Neural cell (in vitro differentiated cells): ENCODE results near the gene SMIM11. TPM values are rescaled to one million over a fixed set of nuclear protein-coding genes. Genes with fewer than 3 reads are reported as not detected.

Experiments
- H2AFZ ChIP-seq: fragments of 200-600, 300-800 bp; sonication (generic), shearing (Covaris generic); 2 replicates; pipeline ENCODE4 v1.6.0; 2014; ENCODE audit warnings: low read depth, mild to moderate bottlenecking, antibody characterized with exemption, low read length, moderate library complexity
- H3F3A ChIP-seq: fragments of 200-600 bp; shearing (Covaris generic); 2 replicates; pipeline ENCODE4 v1.6.1; 2016; ENCODE audit warnings: mild to moderate bottlenecking, moderate library complexity, mixed read lengths, antibody characterized with exemption, low read length; ENCODE audit not compliant: insufficient read depth, poor library complexity, severe bottlenecking
- H3K27ac ChIP-seq: fragments of 200-600, 300-800 bp; sonication (generic), shearing (Covaris generic); 2 replicates; pipeline ENCODE4 v1.5.1; 2014; ENCODE audit warnings: mild to moderate bottlenecking, low read length, moderate library complexity
- H3K27me3 ChIP-seq: fragments of 300-800, 200-600 bp; sonication (generic), shearing (Covaris generic); 2 replicates; pipeline ENCODE4 v1.6.0; 2014; ENCODE audit warnings: mild to moderate bottlenecking, low read depth, low read length, moderate library complexity; ENCODE audit not compliant: insufficient read depth
- H3K36me3 ChIP-seq: fragments of 300-800, 200-600 bp; sonication (generic), shearing (Covaris generic); 2 replicates; pipeline ENCODE4 v1.5.1; 2014; ENCODE audit warnings: mild to moderate bottlenecking, antibody characterized with exemption, low read length, moderate library complexity; ENCODE audit not compliant: insufficient read depth
- H3K4me2 ChIP-seq: fragments of 300-800, 200-600 bp; sonication (generic), shearing (Covaris generic); 2 replicates; pipeline ENCODE4 v1.6.0; 2014; ENCODE audit warnings: mild to moderate bottlenecking, low read length
- H3K4me3 ChIP-seq: fragments of 300-800, 200-600 bp; sonication (generic), shearing (Covaris generic); 2 replicates; pipeline ENCODE4 v1.5.1; 2014; ENCODE audit warnings: mild to moderate bottlenecking, low read length, moderate library complexity
- H3K79me2 ChIP-seq: fragments of 200-600 bp; shearing (Covaris generic); replicated peaks from 2 replicates; pipeline ENCODE4 v1.6.0; 2014; ENCODE audit warnings: mild to moderate bottlenecking, low read length, moderate library complexity; ENCODE audit not compliant: insufficient read depth
- H3K9ac ChIP-seq: fragments of 300-800, 200-600 bp; sonication (generic), shearing (Covaris generic); 2 replicates; pipeline ENCODE4 v1.6.1; 2016; ENCODE audit warnings: mild to moderate bottlenecking, low read length, mixed read lengths
- H3K9me2 ChIP-seq: fragments of 200-600 bp; shearing (Covaris generic); 2 replicates; pipeline ENCODE4 v1.6.1; 2016; ENCODE audit warnings: mild to moderate bottlenecking, low read length, mixed read lengths; ENCODE audit not compliant: insufficient read depth
- H3K9me3 ChIP-seq: fragments of 200-600, 300-800 bp; sonication (generic), shearing (Covaris generic); 2 replicates; pipeline ENCODE4 v1.6.1; 2016; ENCODE audit warnings: mild to moderate bottlenecking, mixed run types, low read length, moderate library complexity, mixed read lengths
- H4K20me1 ChIP-seq: fragments of 200-600 bp; shearing (Covaris generic); 2 replicates; pipeline ENCODE4 v1.6.1; 2016; ENCODE audit warnings: mild to moderate bottlenecking, mixed run types; ENCODE audit not compliant: insufficient read depth
- CTCF ChIP-seq: fragments of 450-650 bp; IDR thresholded peaks from 2 replicates; pipeline ENCODE4 v1.5.1; 2014; ENCODE audit warnings: antibody characterized with exemption, mild to moderate bottlenecking, moderate library complexity; ENCODE audit not compliant: poor library complexity, severe bottlenecking
- EP300 ChIP-seq: fragments of 450-650 bp; conservative IDR thresholded peaks from 2 replicates; pipeline ENCODE4 v1.6.1; 2014; ENCODE audit warnings: antibody characterized with exemption, mild to moderate bottlenecking, moderate library complexity; ENCODE audit not compliant: poor library complexity, severe bottlenecking
- EZH2 ChIP-seq: fragments of 200-600, 300-800 bp; shearing (Covaris generic), sonication (generic); IDR thresholded peaks from 2 replicates; pipeline ENCODE4 v1.6.1; 2014; ENCODE audit warnings: antibody characterized with exemption, low read length, borderline replicate concordance, mild to moderate bottlenecking; ENCODE audit not compliant: insufficient read depth, poor library complexity, severe bottlenecking
- POLR2AphosphoS5 ChIP-seq: IDR thresholded peaks from 2 replicates; pipeline ENCODE4 v1.6.1; 2012
- RAD21 ChIP-seq: fragments of 450-650 bp; conservative IDR thresholded peaks from 2 replicates; pipeline ENCODE4 v1.6.1; 2014; ENCODE audit warnings: antibody characterized with exemption, mild to moderate bottlenecking, moderate library complexity
- REST ChIP-seq: IDR thresholded peaks from 2 replicates; pipeline ENCODE4 v1.6.1; 2012; ENCODE audit warnings: borderline replicate concordance
- SMC3 ChIP-seq: fragments of 450-650 bp; conservative IDR thresholded peaks from 2 replicates; pipeline ENCODE4 v1.6.1; 2014; ENCODE audit warnings: antibody characterized with exemption, mild to moderate bottlenecking, moderate library complexity; ENCODE audit not compliant: poor library complexity
- TAF1 ChIP-seq: IDR thresholded peaks from 2 replicates; pipeline ENCODE4 v1.6.1; 2012; ENCODE audit warnings: low read depth
- polyA plus RNA-seq: library from polyadenylated mRNA; depleted of rRNA; stranded (reverse); fragments of >200 nt; gene quantifications from 2 replicates; pipeline ENCODE4 v1.2.3, GENCODE V29; 2014

The SMIM11 gene
- polyA plus RNA-seq, 1 donor from 2014 or later, result 100 TPM

- H3K4me3 ChIP-seq, result no peak overlapping the region
- H4K20me1 ChIP-seq, result no peaks in the 10 kb centered on the region
- H3K9me3 ChIP-seq, result no peaks in the 10 kb centered on the region
- H2AFZ ChIP-seq, result no peak overlapping the region
- H3K27me3 ChIP-seq, result no peaks in the 10 kb centered on the region
- no peak overlapping the region for H3K4me2 ChIP-seq
- no peak overlapping the region for H3K27ac ChIP-seq
- no peaks in the 10 kb centered on the region for H3K79me2 ChIP-seq
- no peaks in the 10 kb centered on the region for H3F3A ChIP-seq
- TF ChIP-seq REST (no peak), POLR2AphosphoS5 (no peak), EP300 (no peak), CTCF (no peak), SMC3 (no peak), TAF1 (no peak), EZH2 (no peak)
- no peak overlapping the region for H3K9ac ChIP-seq
- no peaks in the 10 kb centered on the region for H3K36me3 ChIP-seq
- H3K9me2 ChIP-seq, result no peaks in the 10 kb centered on the region
Observed at GRCh38 chr21:34332347-34332746, 43.0 kb upstream of the SMIM11 start.

- no peaks in the 10 kb centered on the region for H4K20me1 ChIP-seq
- no peak overlapping the region for H3K9ac ChIP-seq
- H3K27ac ChIP-seq, result no peak overlapping the region
- H3F3A ChIP-seq, result no peaks in the 10 kb centered on the region
- H2AFZ ChIP-seq, result no peak overlapping the region
- no peaks in the 10 kb centered on the region for H3K9me3 ChIP-seq
- no peaks in the 10 kb centered on the region for H3K27me3 ChIP-seq
- no peaks in the 10 kb centered on the region for H3K36me3 ChIP-seq
- H3K79me2 ChIP-seq, result no peaks in the 10 kb centered on the region
- TF ChIP-seq RAD21 (no peak), CTCF (no peak), EP300 (no peak), TAF1 (no peak), POLR2AphosphoS5 (no peak), SMC3 (no peak)
- no peaks in the 10 kb centered on the region for H3K9me2 ChIP-seq
- H3K4me2 ChIP-seq, result no peak overlapping the region
- no peak overlapping the region for H3K4me3 ChIP-seq
Observed at GRCh38 chr21:34333121-34333739, 42.1 kb upstream of the SMIM11 start.
